ENCODE data around the gene GAS7. TPM values are rescaled to one million over a fixed set of nuclear protein-coding genes. Genes with fewer than 3 reads are reported as not detected.

GAS7 gene
- total and polyA plus RNA-seq, 4 donors, result 9.0 to 112 (median 46.1) TPM

DNA sequence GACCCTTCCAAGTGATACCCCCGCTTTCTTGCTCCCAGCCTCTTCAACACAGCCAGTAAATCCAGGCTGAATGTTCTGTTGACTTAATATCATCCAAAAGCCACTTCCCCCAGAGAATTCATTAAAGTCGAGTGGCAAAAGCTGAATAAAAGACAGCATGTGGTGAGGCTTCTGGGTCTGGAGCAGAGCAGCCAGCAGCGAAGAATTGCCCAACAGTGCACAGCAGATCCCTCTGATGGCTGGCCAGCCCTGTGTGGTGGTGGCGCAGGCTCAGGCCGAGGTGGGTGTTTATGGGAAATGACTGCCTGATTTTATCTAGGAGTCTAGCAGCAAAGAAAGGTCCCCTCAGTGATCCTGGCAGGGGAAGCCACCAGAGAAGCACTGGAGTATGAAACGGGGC, 263.0 kb downstream of the GAS7 start:
- Histone ChIP-seq H3K4me3 (no peak overlapping the region), H3K9ac (ENCODE audit: insufficient read depth in 1 of 2, low read length in 2 of 2) (no peak overlapping the region), H3K4me1 (ENCODE audit: control insufficient read depth in 5 of 5, insufficient read depth in 5 of 5, low read length in 5 of 5) (peaks cover 0 to 8% (median 4%) of the 10 kb centered on the region in 5 donors), H3K36me3 (ENCODE audit: control insufficient read depth in 4 of 4, insufficient read depth in 4 of 4, low read length in 4 of 4) (peaks cover 0 to 41% (median 19%) of the 10 kb centered on the region in 4 donors), H3K27me3 (ENCODE audit: control insufficient read depth in 3 of 3, insufficient read depth in 3 of 3, low read length in 2 of 3) (peaks cover 0 to 5% (median 0%) of the 10 kb centered on the region in 3 donors), H3K27ac (ENCODE audit: low read depth in 1 of 2, low read length in 1 of 2) (no peak overlapping the region), H3K9me3 (ENCODE audit: control insufficient read depth in 4 of 4, insufficient read depth in 3 of 4, low read length in 3 of 4) (peaks cover 0 to 4% (median 1%) of the 10 kb centered on the region in 4 donors)
- ATAC-seq (ENCODE audit: insufficient read depth, low FRiP score) (no peak), DNase-seq (no peak)
- 57 to 72% methylated on average over 6 of the region's 6 CpGs for WGBS, 2 donors
- TF ChIP-seq CTCF (IDR thresholded peaks at IDR 0.05; ENCODE audit: control extremely low read depth, extremely low read depth), result no peak

DNA sequence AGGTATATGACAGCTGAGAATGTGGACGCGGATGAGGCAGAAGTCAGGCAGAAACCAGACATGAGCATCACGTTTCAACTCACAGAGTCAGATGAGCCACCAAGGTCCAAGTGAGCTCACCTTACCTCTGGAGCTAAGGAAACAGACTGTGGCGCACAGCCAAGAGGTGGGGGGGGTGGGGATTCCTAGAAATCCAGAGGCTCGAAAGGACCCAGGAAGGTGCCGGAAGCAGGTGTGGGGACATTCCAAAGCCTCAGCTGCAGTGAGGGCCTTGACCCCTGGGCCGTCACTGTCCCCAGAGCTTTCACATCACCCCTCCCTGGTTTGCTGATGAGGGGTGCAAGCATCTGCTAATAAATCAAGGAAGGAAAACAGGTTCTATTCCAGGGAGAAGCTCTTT, 264.1 kb downstream of the GAS7 start:
- Histone ChIP-seq H3K27ac (ENCODE audit: low read depth in 1 of 2, low read length in 1 of 2) (no peak overlapping the region), H3K9ac (ENCODE audit: insufficient read depth in 1 of 2, low read length in 2 of 2) (no peak overlapping the region), H3K27me3 (ENCODE audit: control insufficient read depth in 3 of 3, insufficient read depth in 3 of 3, low read length in 2 of 3) (peaks cover 0 to 5% (median 0%) of the 10 kb centered on the region in 3 donors), H3K4me1 (ENCODE audit: control insufficient read depth in 5 of 5, insufficient read depth in 5 of 5, low read length in 5 of 5) (peaks cover 0 to 8% (median 4%) of the 10 kb centered on the region in 5 donors), H3K36me3 (ENCODE audit: control insufficient read depth in 4 of 4, insufficient read depth in 4 of 4, low read length in 4 of 4) (peaks cover 0 to 35% (median 16%) of the 10 kb centered on the region in 4 donors), H3K4me3 (no peak overlapping the region), H3K9me3 (ENCODE audit: control insufficient read depth in 4 of 4, insufficient read depth in 3 of 4, low read length in 3 of 4) (peaks cover 0 to 4% (median 1%) of the 10 kb centered on the region in 4 donors)
- 79 to 89% methylated on average over 7 of the region's 7 CpGs for WGBS, 2 donors
- ATAC-seq (ENCODE audit: insufficient read depth, low FRiP score) (no peak), DNase-seq (no peak)
- no peak for TF ChIP-seq CTCF (IDR thresholded peaks at IDR 0.05; ENCODE audit: control extremely low read depth, extremely low read depth)

- ATAC-seq (ENCODE audit: insufficient read depth, low FRiP score), result no peak
These were observed 265.9 kb downstream of the GAS7 start for GRCh38 chr17:9932491-9932890.

More at GRCh38 chr17:9932491-9932890, 265.9 kb downstream of the GAS7 start:
- no peak for TF ChIP-seq CTCF (IDR thresholded peaks at IDR 0.05; ENCODE audit: control extremely low read depth, extremely low read depth)
- 73 to 95% methylated on average over 2 of the region's 2 CpGs for WGBS, 2 donors
- Histone ChIP-seq H3K27me3 (ENCODE audit: control insufficient read depth in 3 of 3, insufficient read depth in 3 of 3, low read length in 2 of 3) (peaks cover 0 to 5% (median 0%) of the 10 kb centered on the region in 3 donors), H3K9ac (ENCODE audit: insufficient read depth in 1 of 2, low read length in 2 of 2) (no peak overlapping the region), H3K36me3 (ENCODE audit: control insufficient read depth in 4 of 4, insufficient read depth in 4 of 4, low read length in 4 of 4) (peaks cover 0 to 27% (median 10%) of the 10 kb centered on the region in 4 donors), H3K27ac (ENCODE audit: low read depth in 1 of 2, low read length in 1 of 2) (no peak overlapping the region), H3K9me3 (ENCODE audit: control insufficient read depth in 4 of 4, insufficient read depth in 3 of 4, low read length in 3 of 4) (no peaks in the 10 kb centered on the region), H3K4me1 (ENCODE audit: control insufficient read depth in 5 of 5, insufficient read depth in 5 of 5, low read length in 5 of 5) (peaks cover 0 to 8% (median 4%) of the 10 kb centered on the region in 5 donors), H3K4me3 (no peak overlapping the region)
- DNase-seq, result no peak
